Measurements from ENCODE around the gene ADGRB3. TPM values are rescaled to one million over a fixed set of nuclear protein-coding genes. Genes with fewer than 3 reads are reported as not detected.

The ADGRB3 gene
- total and polyA plus RNA-seq, 2 experiments from 2014 or later = 1.2 to 1.4 TPM

GRCh38 chr6:68697394-68697793 lies 62.3 kb downstream of the ADGRB3 start:
- no peaks in the 10 kb centered on the region for H3K4me1 ChIP-seq (ENCODE audit: low read depth)
- H3K27ac ChIP-seq = no peak overlapping the region
- H3K27me3 ChIP-seq = no peaks in the 10 kb centered on the region
- no peak overlapping the region for H3K4me3 ChIP-seq
- no peaks in the 10 kb centered on the region for H3K36me3 ChIP-seq
- DNase-seq (ENCODE audit: low read depth in 1 of 2, low spot score in 1 of 2) = no peak
- TF ChIP-seq, protein P1, sequence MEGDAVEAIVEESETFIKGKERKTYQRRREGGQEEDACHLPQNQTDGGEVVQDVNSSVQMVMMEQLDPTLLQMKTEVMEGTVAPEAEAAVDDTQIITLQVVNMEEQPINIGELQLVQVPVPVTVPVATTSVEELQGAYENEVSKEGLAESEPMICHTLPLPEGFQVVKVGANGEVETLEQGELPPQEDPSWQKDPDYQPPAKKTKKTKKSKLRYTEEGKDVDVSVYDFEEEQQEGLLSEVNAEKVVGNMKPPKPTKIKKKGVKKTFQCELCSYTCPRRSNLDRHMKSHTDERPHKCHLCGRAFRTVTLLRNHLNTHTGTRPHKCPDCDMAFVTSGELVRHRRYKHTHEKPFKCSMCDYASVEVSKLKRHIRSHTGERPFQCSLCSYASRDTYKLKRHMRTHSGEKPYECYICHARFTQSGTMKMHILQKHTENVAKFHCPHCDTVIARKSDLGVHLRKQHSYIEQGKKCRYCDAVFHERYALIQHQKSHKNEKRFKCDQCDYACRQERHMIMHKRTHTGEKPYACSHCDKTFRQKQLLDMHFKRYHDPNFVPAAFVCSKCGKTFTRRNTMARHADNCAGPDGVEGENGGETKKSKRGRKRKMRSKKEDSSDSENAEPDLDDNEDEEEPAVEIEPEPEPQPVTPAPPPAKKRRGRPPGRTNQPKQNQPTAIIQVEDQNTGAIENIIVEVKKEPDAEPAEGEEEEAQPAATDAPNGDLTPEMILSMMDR (IDR thresholded peaks at IDR 0.05; ENCODE audit: low read depth, low read length) = no peak
- no peaks in the 10 kb centered on the region for H3K9me3 ChIP-seq (ENCODE audit: low read depth)

GRCh38 chr6:68701159-68701558 lies 66.1 kb downstream of the ADGRB3 start:
- H3K4me3 ChIP-seq = no peak overlapping the region
- DNase-seq (ENCODE audit: low read depth in 1 of 2, low spot score in 1 of 2) = no peak

GRCh38 chr6:68704485-68704884 lies 69.4 kb downstream of the ADGRB3 start:
- Histone ChIP-seq H3K27ac (no peak overlapping the region), H3K4me3 (no peak overlapping the region), H3K4me1 (ENCODE audit: low read depth) (peaks cover 10% of the 10 kb centered on the region), H3K27me3 (no peaks in the 10 kb centered on the region), H3K9me3 (ENCODE audit: low read depth) (no peaks in the 10 kb centered on the region), H3K36me3 (no peaks in the 10 kb centered on the region)
- TF ChIP-seq, protein P1 (IDR thresholded peaks at IDR 0.05; ENCODE audit: low read depth, low read length) = no peak
- no peak for DNase-seq (ENCODE audit: low read depth in 1 of 2, low spot score in 1 of 2)

More at GRCh38 chr6:68701159-68701558, 66.1 kb downstream of the ADGRB3 start:
- H3K9me3 ChIP-seq (ENCODE audit: low read depth) = no peaks in the 10 kb centered on the region
- no peak overlapping the region for H3K27ac ChIP-seq
- TF ChIP-seq, protein P1 (IDR thresholded peaks at IDR 0.05; ENCODE audit: low read depth, low read length) = no peak
- H3K4me1 ChIP-seq (ENCODE audit: low read depth) = peaks cover 10% of the 10 kb centered on the region
- no peaks in the 10 kb centered on the region for H3K36me3 ChIP-seq
- no peaks in the 10 kb centered on the region for H3K27me3 ChIP-seq

DNA sequence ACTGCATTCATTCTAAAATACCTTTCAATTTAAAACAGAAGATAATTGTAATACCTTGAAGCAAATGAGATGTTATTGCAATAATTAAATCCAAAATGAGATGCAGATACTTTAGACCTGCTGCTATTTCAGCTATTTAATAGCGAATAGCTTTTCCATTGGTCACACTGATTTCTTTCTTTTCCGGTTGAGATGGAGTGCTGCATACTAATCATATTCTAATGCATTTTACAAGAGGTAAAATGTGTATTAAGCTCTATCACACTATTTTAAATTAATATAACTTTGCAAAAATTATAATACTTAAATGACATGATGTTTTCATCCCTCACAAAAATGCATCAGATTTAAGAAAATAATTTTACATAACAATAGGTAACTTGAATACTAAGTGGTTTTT lies 74.0 kb downstream of the ADGRB3 start:
- DNase-seq (ENCODE audit: low read depth in 1 of 2, low spot score in 1 of 2) = no peak
- Histone ChIP-seq H3K4me3 (no peak overlapping the region), H3K36me3 (no peaks in the 10 kb centered on the region), H3K9me3 (ENCODE audit: low read depth) (no peaks in the 10 kb centered on the region), H3K27ac (no peak overlapping the region), H3K4me1 (ENCODE audit: low read depth) (peaks cover 7% of the 10 kb centered on the region), H3K27me3 (no peaks in the 10 kb centered on the region)
- TF ChIP-seq, protein P1 (IDR thresholded peaks at IDR 0.05; ENCODE audit: low read depth, low read length) = no peak

DNA sequence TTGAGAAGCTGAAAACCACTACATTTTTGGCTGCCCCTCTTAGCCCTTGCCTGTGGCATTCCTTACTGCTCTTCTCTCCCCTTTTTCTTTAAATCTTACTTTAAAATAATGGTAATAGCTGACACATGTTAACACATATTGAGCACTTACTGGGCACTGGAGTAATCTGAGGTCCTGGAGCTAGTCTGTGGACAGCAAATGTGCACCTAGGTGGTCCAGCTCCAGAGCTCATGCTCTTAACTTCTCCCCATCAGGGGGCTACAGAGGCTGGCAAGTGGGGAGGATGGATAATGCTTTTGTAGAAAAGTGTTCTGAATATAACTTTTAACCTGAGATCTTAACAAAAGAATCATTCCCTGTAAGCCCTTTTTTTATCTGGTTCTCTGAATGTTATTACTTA lies 74.8 kb downstream of the ADGRB3 start:
- no peak for DNase-seq (ENCODE audit: low read depth in 1 of 2, low spot score in 1 of 2)
- H3K27ac ChIP-seq = no peak overlapping the region
- H3K27me3 ChIP-seq = no peaks in the 10 kb centered on the region
- no peak overlapping the region for H3K4me3 ChIP-seq
- no peaks in the 10 kb centered on the region for H3K9me3 ChIP-seq (ENCODE audit: low read depth)
- TF ChIP-seq, protein P1 (IDR thresholded peaks at IDR 0.05; ENCODE audit: low read depth, low read length) = no peak
- H3K4me1 ChIP-seq (ENCODE audit: low read depth) = no peaks in the 10 kb centered on the region
- no peaks in the 10 kb centered on the region for H3K36me3 ChIP-seq

GRCh38 chr6:68710496-68710895 lies 75.4 kb downstream of the ADGRB3 start:
- TF ChIP-seq, protein P1 (IDR thresholded peaks at IDR 0.05; ENCODE audit: low read depth, low read length) = no peak
- Histone ChIP-seq H3K27ac (no peak overlapping the region), H3K36me3 (no peaks in the 10 kb centered on the region), H3K9me3 (ENCODE audit: low read depth) (no peaks in the 10 kb centered on the region), H3K27me3 (no peaks in the 10 kb centered on the region), H3K4me1 (ENCODE audit: low read depth) (no peaks in the 10 kb centered on the region), H3K4me3 (no peak overlapping the region)
- no peak for DNase-seq (ENCODE audit: low read depth in 1 of 2, low spot score in 1 of 2)
